HepG2 (cell line): ENCODE results near the gene SDK1. TPM values are rescaled to one million over a fixed set of nuclear protein-coding genes. Genes with fewer than 3 reads are reported as not detected.

Experiments used
- ATAC-seq: fragments of 200-7000 bp; cut with Tn5 transposase; 3 replicates; pipeline ENCODE4 v1.9.1; 2020; ENCODE audit warnings: mild to moderate bottlenecking, moderate library complexity
- BruUV-seq: library from RNA; stranded (reverse); fragments of 400-500 nt; replicated peaks from 2 replicates; lab custom pipeline; 2021; lab: Mats Ljungman, UMichigan
- CTCF ChIA-PET: fragments of 300-600 bp; formaldehyde crosslinking; extraction: SDS; loops from one replicate; lab custom pipeline; 2021; ENCODE audit warnings: low total read pairs, inconsistent platforms, low intra/inter-chr PET ratio; lab: Yijun Ruan, JAX
- POLR2A ChIA-PET: fragments of 350-600 bp; sonication (Branson Sonifier 250); formaldehyde crosslinking; loops from one replicate; lab custom pipeline; 2020; ENCODE audit warnings: antibody characterized with exemption, inconsistent platforms; lab: Yijun Ruan, JAX
- DNase-seq: peaks from one replicate; pipeline ENCODE4 v3.0.0-alpha.2; 2015; ENCODE audit warnings: low spot score
- FAIRE-seq: peaks from 3 replicates; lab custom pipeline; 2011; peaks lifted over from hg19 to GRCh38; lab: Jason Lieb, UNC
- H2AFZ ChIP-seq: one replicate; pipeline ENCODE4 v1.6.1; 2011; ENCODE audit warnings: low read length, inconsistent platforms
- H3K27ac ChIP-seq: fragments of 300-600 bp; 3 replicates; pipeline ENCODE4 v1.8.0; 2011; ENCODE audit warnings: mixed run types, mild to moderate bottlenecking, mixed read lengths, low read length, inconsistent platforms; ENCODE audit not compliant: insufficient read depth; ENCODE audit errors: extremely low read length
- H3K27me3 ChIP-seq, 2 experiments: fragments of 200-600 bp in 1 of 2; 2 replicates in 1 of 2; 3 replicates in 1 of 2; pipeline versions ENCODE4 v1.6.0 to v1.8.0; 2011; ENCODE audit warnings: low read length in 2 of 2, mild to moderate bottlenecking in 2 of 2, moderate library complexity in 2 of 2, inconsistent platforms in 1 of 2; ENCODE audit not compliant: insufficient read depth in 2 of 2, control insufficient read depth in 1 of 2
- H3K36me3 ChIP-seq, 2 experiments: fragments of 200-600 bp in 1 of 2; replicated peaks in 1 of 2; 2 replicates in 1 of 2; 3 replicates in 1 of 2; pipeline versions ENCODE4 v1.5.1 to v1.8.0; 2011; ENCODE audit warnings: low read length in 2 of 2, inconsistent platforms in 1 of 2; ENCODE audit not compliant: insufficient read depth in 2 of 2, control insufficient read depth in 1 of 2
- H3K4me1 ChIP-seq: 2 replicates; pipeline ENCODE4 v1.5.1; 2012; ENCODE audit warnings: low read length, inconsistent platforms; ENCODE audit not compliant: insufficient read depth
- H3K4me2 ChIP-seq: 2 replicates; pipeline ENCODE4 v1.6.0; 2011; ENCODE audit warnings: low read depth, low read length, inconsistent platforms
- H3K4me3 ChIP-seq, 3 experiments: fragments of 200-600 bp in 1 of 3; sonication (generic), shearing (Covaris generic) in 1 of 3; replicated peaks in 1 of 3; 2 replicates each; pipeline ENCODE4 v1.5.1; 2011 to 2016; ENCODE audit warnings: low read length in 3 of 3, inconsistent platforms in 2 of 3, low read depth in 2 of 3, mild to moderate bottlenecking in 2 of 3, control low read depth in 1 of 3, mixed read lengths in 1 of 3; ENCODE audit not compliant: insufficient read depth in 1 of 3
- H3K79me2 ChIP-seq: one replicate; pipeline ENCODE4 v1.6.1; 2011; ENCODE audit warnings: low read length, inconsistent platforms; ENCODE audit not compliant: insufficient read depth
- H3K9ac ChIP-seq: 2 replicates; pipeline ENCODE4 v1.6.0; 2011; ENCODE audit warnings: mild to moderate bottlenecking, low read depth, low read length, inconsistent platforms; ENCODE audit not compliant: insufficient read depth
- H3K9me3 ChIP-seq: 2 replicates; pipeline ENCODE4 v1.5.1; 2012; ENCODE audit warnings: mild to moderate bottlenecking, low read length
- H4K20me1 ChIP-seq: 2 replicates; pipeline ENCODE4 v1.6.0; 2011; ENCODE audit warnings: inconsistent platforms, mild to moderate bottlenecking, low read length, moderate library complexity; ENCODE audit not compliant: insufficient read depth
- AHDC1 ChIP-seq: sonication (generic); formaldehyde crosslinking; IDR thresholded peaks from 2 replicates; pipeline ENCODE4 v1.5.1; 2020; ENCODE audit warnings: mild to moderate bottlenecking, missing genetic modification reagents, borderline replicate concordance
- ATF7 ChIP-seq, 2 experiments: fragments of 450-650 bp in 1 of 2; sonication (generic) in 1 of 2; formaldehyde crosslinking in 1 of 2; IDR thresholded peaks; 2 replicates each; pipeline versions ENCODE4 v1.4.0 to v1.6.1; 2016 to 2020; ENCODE audit warnings: antibody characterized with exemption in 1 of 2, mild to moderate bottlenecking in 1 of 2, missing genetic modification reagents in 1 of 2
- ISX ChIP-seq: sonication (generic); formaldehyde crosslinking; conservative IDR thresholded peaks from 2 replicates; pipeline ENCODE4 v1.5.0; 2020; ENCODE audit warnings: missing genetic modification reagents
- SALL2 ChIP-seq: sonication (generic); formaldehyde crosslinking; IDR thresholded peaks from 2 replicates; pipeline ENCODE4 v1.8.1; 2023; ENCODE audit warnings: mild to moderate bottlenecking, missing genetic modification reagents, inconsistent platforms
- YY1 ChIP-seq: IDR thresholded peaks from 2 replicates; pipeline ENCODE4 v1.6.1; 2011; ENCODE audit warnings: low read length, low read depth, moderate library complexity, mild to moderate bottlenecking; ENCODE audit not compliant: insufficient read depth, insufficient replicate concordance
- ZBTB7A ChIP-seq: sonication (generic); formaldehyde crosslinking; IDR thresholded peaks from 2 replicates; pipeline ENCODE4 v1.8.0; 2022; ENCODE audit warnings: mild to moderate bottlenecking, missing genetic modification reagents
- ZNF598 ChIP-seq: sonication (generic); formaldehyde crosslinking; IDR thresholded peaks from 2 replicates; pipeline ENCODE4 v1.5.1; 2020; ENCODE audit warnings: mild to moderate bottlenecking, missing genetic modification reagents, borderline replicate concordance
- WGBS: methylation state at CpG from one replicate; pipeline ENCODE4 v1.1.6; 2017; ENCODE audit warnings: low lambda C conversion rate; 5-methylcytosine and 5-hydroxymethylcytosine counted together
- in situ Hi-C: cut with HindIII; loops from 2 replicates; pipeline ENCODE4 v1.10.0; 2017; ENCODE audit warnings: low pct_unique_long_range_greater_than_20kb; ENCODE audit not compliant: extremely low pct_ligation_motif_present
- intact Hi-C: fragments of 100-400 bp; cut with micrococcal nuclease; formaldehyde crosslinking; loops from one replicate; pipeline ENCODE4 v1.10.0; 2022; ENCODE audit not compliant: unreplicated experiment
- polyA plus RNA-seq, 8 experiments: library from polyadenylated mRNA; depleted of rRNA in 3 of 8; stranded (reverse) in 7 of 8; unstranded in 1 of 8; fragments of >200 nt; fragmentation: Illumina TruSeq in 4 of 8; extraction: Trizol in 4 of 8; gene quantifications; 2 replicates each; pipeline versions ENCODE4 v1.2.1 to v1.2.3, GENCODE V29; 2011 to 2016; ENCODE audit warnings: low read depth in 4 of 8, missing spikeins in 1 of 8, mixed read lengths in 1 of 8; ENCODE audit not compliant: insufficient read depth in 1 of 8
- total RNA-seq, 5 experiments: library from RNA; depleted of rRNA; stranded (reverse); fragments of >200 nt; fragmentation: Illumina TruSeq; extraction: Trizol; gene quantifications; 2 replicates each; pipeline ENCODE4 v1.2.3, GENCODE V29; 2016; ENCODE audit warnings: low read depth in 1 of 5
- TF ChIP-seq, protein P1 (sequence below): sonication (generic); formaldehyde crosslinking; IDR thresholded peaks from 2 replicates; pipeline ENCODE4 v1.9.0; 2021; ENCODE audit warnings: missing genetic modification reagents, mild to moderate bottlenecking, borderline replicate concordance

The SDK1 gene
- total and polyA plus RNA-seq, 2 of the 13 experiments (the other 11 are each of a cell fraction or from before 2014, with no cell fraction given), result 0.35 to 2.4 TPM

DNA sequence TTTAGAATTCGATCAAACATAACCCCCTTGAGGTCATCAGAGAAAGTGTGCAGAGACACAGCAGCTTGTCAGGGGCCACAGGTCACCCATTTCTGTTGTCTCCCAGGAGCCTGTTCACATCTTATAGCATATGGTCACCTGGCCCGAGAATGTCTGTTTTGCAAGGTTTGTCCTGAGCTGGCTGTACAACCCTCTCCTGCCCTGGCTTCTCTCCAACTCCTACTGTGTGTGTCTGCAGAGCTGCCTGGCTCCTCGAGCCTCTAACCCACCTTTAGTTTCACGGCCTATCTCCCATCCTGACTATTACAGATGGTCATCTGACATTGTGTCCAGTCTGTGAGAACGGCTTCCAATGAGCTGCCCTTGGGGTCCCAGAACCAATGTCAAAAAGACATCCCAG lies 683.4 kb downstream of the SDK1 start (continued):
- no peak for TF ChIP-seq SALL2 (CRISPR knock-in tag)

DNA sequence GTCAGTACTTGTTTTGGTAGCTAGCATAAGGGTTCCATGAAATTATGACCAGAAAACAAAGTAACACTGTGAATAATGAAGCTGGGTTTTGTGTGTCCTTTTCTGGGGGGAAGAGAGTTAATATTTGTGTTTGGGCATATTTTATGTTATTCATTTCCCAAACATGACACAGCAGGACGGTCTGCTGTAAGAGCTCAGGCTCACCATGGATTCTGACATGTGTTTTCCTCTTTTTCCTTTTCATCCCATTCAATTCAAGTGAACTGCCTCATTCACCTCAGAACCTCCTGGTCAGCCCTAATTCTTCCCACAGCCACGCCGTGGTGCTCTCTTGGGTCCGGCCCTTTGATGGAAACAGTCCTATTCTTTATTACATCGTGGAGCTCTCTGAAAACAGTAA lies 685.9 kb downstream of the SDK1 start:
- ATAC-seq (no peak), DNase-seq (no peak)
- Histone ChIP-seq H3K36me3 (no peaks in the 10 kb centered on the region), H3K27me3 (no peaks in the 10 kb centered on the region), H3K79me2 (no peaks in the 10 kb centered on the region), H3K9ac (no peak overlapping the region), H4K20me1 (no peaks in the 10 kb centered on the region), H3K27ac (no peak overlapping the region), H3K4me2 (no peak overlapping the region)
- intact Hi-C loops (no loop called here), in situ Hi-C loops (no loop called here)
- POLR2A ChIA-PET, result no interaction called here
- CTCF ChIA-PET, result no interaction called here
- WGBS, result 88% methylated on average over 5 of the region's 5 CpGs
- no peak for TF ChIP-seq ZNF598
- TF ChIP-seq ISX (CRISPR knock-in tag), result no peak
- no peak for TF ChIP-seq ATF7 (IDR thresholded peaks at IDR 0.05)
- no peak for TF ChIP-seq ATF7 (CRISPR knock-in tag; IDR thresholded peaks at IDR 0.05)
- TF ChIP-seq, protein P1, sequence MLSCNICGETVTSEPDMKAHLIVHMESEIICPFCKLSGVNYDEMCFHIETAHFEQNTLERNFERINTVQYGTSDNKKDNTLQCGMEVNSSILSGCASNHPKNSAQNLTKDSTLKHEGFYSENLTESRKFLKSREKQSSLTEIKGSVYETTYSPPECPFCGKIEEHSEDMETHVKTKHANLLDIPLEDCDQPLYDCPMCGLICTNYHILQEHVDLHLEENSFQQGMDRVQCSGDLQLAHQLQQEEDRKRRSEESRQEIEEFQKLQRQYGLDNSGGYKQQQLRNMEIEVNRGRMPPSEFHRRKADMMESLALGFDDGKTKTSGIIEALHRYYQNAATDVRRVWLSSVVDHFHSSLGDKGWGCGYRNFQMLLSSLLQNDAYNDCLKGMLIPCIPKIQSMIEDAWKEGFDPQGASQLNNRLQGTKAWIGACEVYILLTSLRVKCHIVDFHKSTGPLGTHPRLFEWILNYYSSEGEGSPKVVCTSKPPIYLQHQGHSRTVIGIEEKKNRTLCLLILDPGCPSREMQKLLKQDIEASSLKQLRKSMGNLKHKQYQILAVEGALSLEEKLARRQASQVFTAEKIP (CRISPR knock-in tag), result no peak
- no peak for TF ChIP-seq YY1
- TF ChIP-seq ZBTB7A (CRISPR knock-in tag), result no peak
- no peak for TF ChIP-seq AHDC1 (CRISPR knock-in tag)
- TF ChIP-seq, all 625 proteins: peak for 0
- FAIRE-seq, result no peak
- H3K4me1 ChIP-seq, result no peaks in the 10 kb centered on the region
- no peak overlapping the region for H3K4me3 ChIP-seq
- H3K9me3 ChIP-seq, result no peaks in the 10 kb centered on the region
- BruUV-seq, result no TSS peak
- H2AFZ ChIP-seq, result no peak overlapping the region
